Measurements from ENCODE around the gene ANKRD17. TPM values are rescaled to one million over a fixed set of nuclear protein-coding genes. Genes with fewer than 3 reads are reported as not detected.

The ANKRD17 gene
- total RNA-seq, 2 donors from 2014 or later = 44.9 to 50.5 TPM

DNA sequence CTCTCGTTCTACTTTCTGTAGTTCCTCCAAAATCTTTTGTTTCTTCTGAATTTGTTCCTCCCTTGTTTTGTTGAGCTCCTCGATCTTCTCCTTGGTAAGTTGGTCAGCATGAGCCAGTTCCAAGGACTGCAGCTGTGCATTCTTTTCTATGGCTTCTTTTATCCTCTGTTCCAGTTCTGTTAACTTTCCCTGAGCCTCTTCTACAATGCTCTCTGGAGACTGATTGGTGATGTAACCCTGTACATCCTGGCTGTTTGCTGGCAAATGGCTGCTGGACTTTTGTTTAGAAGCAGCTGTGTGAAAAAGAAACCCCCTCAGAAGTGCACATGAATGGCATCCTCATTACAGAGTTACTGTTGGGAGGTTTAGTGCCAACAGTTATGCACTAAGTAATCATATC, 118.6 kb downstream of the ANKRD17 start:
- DNase-seq (ENCODE audit: low spot score) = no peak
- intact Hi-C loops (cut with DNase I) = loop anchor here in 1 of 2 donors (10.0 kb wide), 1 partner anchor 115 kb away; the partner anchor contains the start of gene ANKRD17

DNA sequence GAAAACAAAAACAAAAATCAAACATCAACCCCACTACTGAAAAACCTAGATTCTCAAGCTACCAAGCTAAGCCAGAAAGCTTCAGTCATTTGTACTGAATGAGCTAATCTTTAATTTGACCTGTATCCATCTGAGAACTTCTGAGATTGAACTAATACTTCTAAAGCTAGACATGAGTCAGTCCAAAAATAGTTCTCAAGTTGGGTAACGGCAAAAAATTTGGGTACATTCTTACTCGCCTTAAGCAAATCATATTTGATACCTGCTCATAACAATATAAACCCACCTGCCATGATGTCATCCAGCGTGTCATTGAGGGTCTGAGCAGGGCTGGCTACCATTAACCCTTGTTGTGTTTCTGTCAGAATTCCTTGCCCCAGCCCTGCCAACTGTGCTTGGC, 119.4 kb downstream of the ANKRD17 start:
- no peak for DNase-seq (ENCODE audit: low spot score)
- intact Hi-C loops (cut with DNase I) = no loop called here

DNA sequence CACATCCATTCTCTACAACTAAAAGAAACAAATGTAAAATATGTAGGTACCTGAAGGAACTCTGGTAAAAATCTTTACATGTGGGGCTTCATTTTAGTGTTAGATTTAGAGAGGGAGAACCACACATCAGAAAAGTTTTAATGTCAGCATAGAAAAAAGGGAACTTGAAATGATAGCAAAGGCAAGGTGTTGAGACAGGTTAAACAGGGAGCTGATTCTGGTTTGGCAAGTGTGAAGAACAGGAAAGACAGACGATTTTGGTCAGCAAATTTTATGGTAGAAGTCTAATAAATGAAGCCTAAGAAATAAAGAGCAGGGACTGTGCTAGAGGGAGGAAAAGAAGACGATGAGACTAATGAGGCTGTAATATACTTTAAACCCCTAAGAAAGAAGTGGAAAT, 121.5 kb downstream of the ANKRD17 start:
- DNase-seq (ENCODE audit: low spot score) = no peak
- intact Hi-C loops (cut with DNase I) = no loop called here

DNA sequence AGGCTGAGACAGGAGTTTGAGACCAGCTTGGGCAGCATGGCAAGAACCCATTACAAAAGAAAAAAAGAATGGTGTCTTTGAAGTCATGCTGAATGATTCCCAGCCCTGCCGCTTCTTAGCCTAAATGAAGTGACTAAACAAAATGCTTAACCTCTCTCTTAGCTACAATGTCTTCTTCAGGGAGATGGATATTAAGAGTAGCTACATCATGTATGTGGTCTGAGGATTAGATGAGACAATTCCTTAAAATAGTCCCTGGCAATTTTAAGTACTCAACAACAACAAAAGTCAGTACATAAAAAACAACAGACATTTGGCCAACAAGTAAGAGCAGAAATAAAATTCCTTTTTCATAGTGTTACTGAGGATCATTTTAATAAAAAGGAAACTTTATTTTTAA, 124.8 kb downstream of the ANKRD17 start:
- intact Hi-C loops (cut with DNase I) = no loop called here
- DNase-seq (ENCODE audit: low spot score) = no peak

DNA sequence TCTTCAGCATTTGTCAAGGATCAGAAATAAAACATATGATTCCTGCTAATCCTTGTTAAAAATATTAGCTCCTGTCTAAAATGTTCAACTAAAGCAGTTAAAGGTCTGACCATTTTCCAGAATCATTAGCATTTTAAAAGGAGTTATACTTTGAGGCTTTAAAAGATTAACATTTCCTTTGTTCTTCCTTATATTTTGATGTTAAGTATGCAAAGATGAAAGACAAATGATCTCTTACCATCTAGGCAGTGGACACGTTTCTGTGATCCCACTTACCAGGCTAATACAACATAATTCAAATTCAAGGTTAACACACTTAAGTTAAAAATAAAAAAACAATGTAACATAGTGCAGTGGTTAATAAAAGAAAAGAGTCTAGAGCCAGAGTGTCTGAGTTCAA, 127.3 kb downstream of the ANKRD17 start:
- intact Hi-C loops (cut with DNase I) = no loop called here
- no peak for DNase-seq (ENCODE audit: low spot score)

DNA sequence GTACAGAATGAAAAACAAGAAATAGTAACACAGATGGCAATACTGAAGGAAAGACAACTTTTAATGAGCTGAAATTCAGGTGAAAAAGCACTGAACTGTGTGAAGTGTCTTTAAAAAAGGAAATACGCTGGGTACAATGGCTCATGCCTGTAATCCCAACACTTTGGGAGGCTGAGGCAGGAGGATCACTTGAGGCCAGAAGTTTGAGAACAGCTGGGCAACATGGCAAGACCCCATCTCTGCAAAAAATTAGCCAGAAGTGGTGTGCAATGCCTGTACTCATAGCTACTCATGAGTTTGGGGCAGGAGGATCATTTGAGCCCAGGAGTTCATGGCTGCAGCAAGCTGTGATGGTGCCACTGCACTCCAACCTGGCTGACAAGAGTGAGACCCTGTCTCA, 129.3 kb downstream of the ANKRD17 start:
- no peak for DNase-seq (ENCODE audit: low spot score)
- intact Hi-C loops (cut with DNase I) = no loop called here

DNA sequence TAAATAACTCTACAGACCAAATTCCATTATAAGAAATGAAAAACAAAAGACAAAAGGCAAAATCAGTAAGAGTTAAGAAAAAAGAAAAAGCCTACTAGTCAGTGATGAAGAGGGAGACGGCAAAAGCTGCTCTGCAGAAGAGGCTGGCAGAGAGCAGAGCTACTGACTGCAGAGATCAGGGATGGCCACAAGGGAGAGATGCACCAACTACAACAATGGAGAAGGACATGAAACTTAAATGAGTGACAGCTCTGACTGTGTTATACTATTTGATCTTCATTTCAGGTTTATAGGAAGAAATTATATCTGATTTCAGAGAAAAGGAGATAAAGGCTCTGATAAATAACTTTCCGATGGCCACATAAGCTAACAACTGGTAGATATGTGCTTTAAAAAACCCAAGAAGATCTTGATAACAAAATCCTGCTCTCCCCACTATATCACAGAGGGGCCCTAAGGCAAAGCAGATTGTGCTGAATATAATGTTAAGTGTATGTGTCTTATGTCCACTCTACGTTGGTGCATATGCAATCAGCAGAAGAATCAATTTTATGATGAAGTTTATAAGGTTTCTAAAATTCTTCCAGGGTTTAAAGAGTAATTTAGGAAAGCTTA, 130.7 kb downstream of the ANKRD17 start:
- intact Hi-C loops (cut with DNase I) = no loop called here
- DNase-seq (ENCODE audit: low spot score) = no peak

DNA sequence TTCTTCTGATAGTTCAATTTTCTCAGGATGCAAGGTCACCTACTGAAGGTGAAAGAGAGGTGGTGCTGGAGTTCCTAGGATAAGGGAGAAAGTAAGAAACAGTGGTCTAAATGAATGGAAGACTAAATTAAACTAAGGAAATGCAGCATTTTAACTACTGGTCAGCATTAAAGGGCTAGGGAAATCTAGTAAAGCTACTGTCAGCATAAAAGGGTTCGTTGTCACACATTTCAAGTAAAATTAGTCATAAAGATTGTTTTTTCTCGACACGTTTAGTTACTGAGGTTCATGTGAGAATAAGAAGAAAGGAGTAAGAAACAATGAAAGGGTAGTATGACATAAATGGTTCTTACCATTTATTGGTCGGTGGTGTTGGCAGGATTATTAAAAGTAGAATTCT, 149.1 kb downstream of the ANKRD17 start:
- intact Hi-C loops (cut with DNase I) = no loop called here
- DNase-seq (ENCODE audit: low spot score) = no peak

DNA sequence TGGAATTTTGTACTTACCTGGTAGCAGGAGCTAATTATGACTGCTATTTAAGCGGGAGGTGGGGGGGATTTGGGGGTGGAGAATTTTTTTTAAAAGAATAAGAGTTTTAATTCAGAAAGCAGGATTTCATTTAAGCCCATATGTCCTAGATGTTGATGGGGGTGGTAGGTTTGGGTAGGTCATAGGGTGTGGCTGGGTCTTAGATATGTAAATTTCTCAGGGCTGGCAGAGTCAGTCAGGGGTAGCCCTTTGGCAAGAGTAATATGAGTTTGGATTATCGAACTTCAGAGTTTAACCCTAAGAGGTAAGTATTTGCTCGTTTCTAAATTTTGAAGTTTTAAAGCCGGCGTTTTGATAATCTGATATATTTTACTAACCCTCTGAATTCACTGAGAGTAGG, 153.9 kb downstream of the ANKRD17 start:
- intact Hi-C loops (cut with DNase I) = no loop called here
- DNase-seq (ENCODE audit: low spot score) = no peak

DNA sequence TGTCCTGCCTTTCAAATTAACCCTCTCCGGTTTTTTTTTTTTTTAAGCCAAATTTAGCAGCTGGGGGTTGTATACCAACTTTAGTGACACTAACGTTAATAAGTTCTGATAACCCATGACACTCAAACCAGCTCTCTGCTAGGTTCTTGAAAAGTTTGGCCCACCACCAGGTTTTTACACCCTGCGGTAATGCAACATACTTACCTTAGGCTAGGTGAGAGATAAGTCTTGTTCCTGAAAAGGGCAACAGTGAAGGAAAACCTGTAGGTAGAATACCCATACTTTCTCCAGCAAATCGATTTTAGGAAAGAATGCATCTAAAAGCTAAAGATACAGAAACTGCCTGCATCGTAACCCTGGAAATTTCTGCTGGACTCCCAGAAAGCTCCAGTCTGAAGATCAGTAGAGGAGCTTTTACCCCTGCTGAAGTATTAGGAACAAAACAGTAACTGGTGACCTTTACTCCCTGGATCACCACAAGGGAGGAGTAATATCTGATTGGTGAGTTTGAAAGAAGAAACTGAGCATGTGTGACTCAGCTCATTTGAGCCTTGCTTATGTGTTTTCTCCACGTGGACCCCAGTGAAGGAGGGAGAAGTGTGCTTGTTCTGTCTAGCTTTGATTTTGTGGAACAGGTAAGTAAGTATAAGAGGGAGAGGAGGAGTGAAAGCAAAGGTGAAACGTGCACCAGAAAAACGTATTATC, 154.6 kb downstream of the ANKRD17 start:
- DNase-seq (ENCODE audit: low spot score) = no peak
- intact Hi-C loops (cut with DNase I) = no loop called here

DNA sequence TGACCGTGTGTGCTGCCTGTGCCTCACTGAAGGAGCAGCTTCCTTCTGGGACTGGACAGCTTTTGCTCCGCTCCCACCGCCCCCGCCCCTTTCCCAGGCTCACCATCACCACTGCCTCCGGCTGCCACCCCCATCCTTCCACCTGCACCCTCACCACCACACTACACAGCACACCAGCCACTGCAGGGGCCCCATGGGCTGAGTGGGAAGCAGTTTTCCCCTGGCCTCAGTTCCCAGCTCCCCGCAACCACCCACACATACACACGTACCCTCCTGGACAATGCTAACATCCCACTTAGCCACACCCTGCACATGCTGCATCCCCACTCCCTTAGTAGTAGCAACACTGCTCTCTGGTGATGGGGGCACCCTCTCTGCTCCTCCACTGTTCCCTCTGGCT, 159.5 kb downstream of the ANKRD17 start:
- DNase-seq (ENCODE audit: low spot score) = no peak
- intact Hi-C loops (cut with DNase I) = loop anchor here in 1 of 2 donors (5.0 kb wide), 1 partner anchor 1353 kb away; no protein-coding TSS in a partner anchor

DNA sequence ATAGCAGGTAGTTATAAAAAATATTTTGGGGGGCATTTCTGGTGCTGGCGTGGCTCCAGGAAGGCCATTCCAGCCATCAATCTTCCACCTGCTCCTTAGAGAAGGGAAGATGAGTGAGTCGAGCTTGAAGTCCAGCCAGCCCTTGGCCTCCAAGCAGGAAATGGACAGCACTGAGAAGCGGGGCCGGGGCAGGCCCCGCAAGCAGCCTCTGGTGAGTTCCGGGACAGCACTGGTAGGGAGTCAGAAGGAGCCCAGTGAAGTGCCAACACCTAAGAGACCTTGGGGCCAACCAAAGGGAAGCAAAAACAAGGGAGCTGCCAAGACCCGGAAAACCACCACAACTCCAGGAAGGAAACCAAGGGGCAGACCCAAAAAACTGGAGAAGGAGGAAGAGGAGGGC, 159.9 kb downstream of the ANKRD17 start:
- intact Hi-C loops (cut with DNase I) = loop anchor here in 1 of 2 donors (5.0 kb wide), 1 partner anchor 1354 kb away; no protein-coding TSS in a partner anchor
- no peak for DNase-seq (ENCODE audit: low spot score)

DNA sequence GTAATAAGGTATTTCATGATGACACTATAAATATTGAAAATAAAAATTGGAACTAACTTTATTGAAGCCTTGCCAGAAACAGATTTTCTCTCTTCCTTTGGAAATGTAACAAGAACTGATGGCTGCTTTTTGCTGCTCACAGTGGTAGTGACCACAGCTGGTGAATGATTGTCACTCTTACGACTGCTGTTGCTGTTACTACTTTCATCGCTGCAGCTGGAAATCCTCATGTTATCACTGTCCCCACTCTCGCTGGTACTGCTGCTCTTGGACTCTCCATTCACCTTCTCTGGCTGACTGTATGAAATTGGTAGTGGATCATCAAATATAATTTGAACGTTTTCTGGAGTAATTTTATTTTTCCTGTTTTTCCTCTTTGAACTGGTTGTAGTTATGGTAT, 160.6 kb downstream of the ANKRD17 start:
- intact Hi-C loops (cut with DNase I) = loop anchor here in 1 of 2 donors (5.0 kb wide), 1 partner anchor 1354 kb away; no protein-coding TSS in a partner anchor
- no peak for DNase-seq (ENCODE audit: low spot score)

DNA sequence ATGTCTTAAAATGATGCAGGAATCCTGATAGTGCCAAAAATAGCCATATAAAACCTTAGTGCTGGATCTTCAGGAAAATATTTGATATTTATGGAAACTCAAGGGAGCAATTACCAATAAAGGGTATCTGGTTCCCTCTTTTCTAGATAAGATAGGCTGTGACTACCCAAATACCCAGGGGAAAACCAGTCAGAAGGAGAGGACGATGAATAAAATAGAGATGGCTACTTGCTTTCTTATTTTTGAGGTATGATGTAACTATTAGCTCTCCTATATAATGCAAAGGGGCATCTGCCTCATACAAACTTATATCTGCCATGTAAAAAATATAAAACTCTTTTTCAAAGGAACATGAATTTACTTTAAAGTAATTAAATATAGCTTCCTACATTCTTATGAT, 165.7 kb downstream of the ANKRD17 start:
- intact Hi-C loops (cut with DNase I) = no loop called here
- no peak for DNase-seq (ENCODE audit: low spot score)

DNA sequence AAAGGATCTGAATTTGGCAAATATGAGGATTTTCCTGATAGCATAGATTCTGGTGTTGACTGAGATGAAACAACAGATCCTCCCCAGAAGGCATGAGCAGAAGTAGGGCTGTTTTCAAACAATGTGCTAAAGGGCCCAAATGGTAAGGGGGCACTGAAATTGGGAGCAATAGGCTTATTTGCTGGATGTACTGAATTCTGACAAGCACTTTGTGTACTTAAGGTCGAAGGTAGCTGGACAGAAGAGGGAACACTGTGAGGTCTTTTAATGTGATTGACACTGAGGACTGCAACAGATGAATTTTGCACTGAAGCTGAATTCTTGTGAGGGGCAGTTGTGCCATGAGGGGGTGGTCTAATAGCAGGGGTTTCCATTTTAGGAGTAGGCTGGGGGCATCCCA, 167.9 kb downstream of the ANKRD17 start:
- no peak for DNase-seq (ENCODE audit: low spot score)
- intact Hi-C loops (cut with DNase I) = no loop called here

DNA sequence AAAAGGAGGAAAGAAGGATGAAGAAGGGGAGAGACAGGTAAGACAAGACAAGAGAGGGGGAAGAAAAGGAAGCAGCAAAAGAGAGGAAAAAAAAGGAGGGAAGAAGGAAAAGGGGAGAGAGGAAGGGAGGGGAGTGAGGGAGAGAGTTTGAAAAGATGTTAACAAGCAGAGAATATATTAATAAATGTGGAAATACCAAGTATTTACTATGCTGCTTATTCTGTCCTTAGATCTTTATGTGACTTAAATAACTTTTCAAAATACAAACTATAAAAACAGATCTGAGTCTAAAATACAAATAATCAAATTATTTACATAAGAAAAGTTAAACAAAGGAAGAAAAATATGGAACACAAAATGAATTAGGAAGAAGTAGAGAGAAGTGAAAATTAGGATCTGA, 170.7 kb downstream of the ANKRD17 start:
- DNase-seq (ENCODE audit: low spot score) = no peak
- intact Hi-C loops (cut with DNase I) = no loop called here

DNA sequence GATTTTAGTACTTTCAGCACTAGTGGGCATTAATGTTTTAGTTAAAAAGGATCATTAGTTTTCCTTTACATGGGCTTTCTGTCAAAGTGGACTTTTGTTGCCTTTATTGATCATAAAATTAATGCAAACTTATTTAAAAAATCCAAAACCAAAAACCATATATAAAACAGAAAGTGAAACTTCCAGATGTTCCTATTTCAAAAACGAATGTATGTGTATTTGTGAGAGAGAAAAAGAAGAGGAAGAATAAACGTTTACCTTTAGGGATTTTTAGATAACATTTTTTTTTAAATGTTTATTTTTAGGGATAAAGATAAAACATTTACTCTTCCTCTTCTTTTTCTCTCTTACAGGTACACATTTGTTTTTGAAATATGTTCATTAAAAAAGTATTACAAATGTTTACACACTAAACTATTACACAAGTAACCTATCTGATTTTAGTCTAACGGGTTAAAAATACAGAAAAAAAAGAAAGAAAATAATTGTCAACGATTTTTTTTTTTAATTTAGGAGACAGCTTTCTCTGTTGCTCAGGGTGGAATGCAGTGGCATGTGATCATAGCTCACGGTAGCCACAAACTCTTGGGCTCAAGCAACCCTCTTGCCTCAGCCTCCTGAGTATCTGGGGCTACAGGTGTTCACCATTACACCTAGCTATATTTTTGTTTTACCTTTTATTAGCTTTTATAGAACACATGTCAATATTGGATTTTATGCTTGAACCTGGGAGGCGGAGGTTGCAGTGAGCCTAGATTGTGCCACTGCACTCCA, 172.3 kb downstream of the ANKRD17 start:
- intact Hi-C loops (cut with DNase I) = no loop called here
- DNase-seq (ENCODE audit: low spot score) = no peak

DNA sequence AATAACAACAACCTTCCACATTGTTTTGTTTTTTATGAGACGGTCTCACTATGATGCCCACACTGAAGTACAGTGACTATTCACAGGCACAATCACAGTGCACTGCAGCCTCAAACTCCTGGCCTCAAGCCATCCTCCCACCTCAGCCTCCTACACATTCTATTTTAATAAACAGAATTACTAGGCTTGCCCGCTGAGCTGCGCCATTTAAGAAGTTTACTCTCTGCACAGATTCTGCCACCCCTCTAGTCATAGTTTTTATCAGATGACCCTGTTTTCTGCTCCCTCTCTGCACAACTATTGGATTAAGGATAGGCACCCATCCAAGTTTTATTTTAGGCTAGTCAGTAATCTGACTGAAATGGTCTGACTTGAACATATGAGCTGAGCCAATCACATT, 177.8 kb downstream of the ANKRD17 start:
- intact Hi-C loops (cut with DNase I) = no loop called here
- no peak for DNase-seq (ENCODE audit: low spot score)

DNA sequence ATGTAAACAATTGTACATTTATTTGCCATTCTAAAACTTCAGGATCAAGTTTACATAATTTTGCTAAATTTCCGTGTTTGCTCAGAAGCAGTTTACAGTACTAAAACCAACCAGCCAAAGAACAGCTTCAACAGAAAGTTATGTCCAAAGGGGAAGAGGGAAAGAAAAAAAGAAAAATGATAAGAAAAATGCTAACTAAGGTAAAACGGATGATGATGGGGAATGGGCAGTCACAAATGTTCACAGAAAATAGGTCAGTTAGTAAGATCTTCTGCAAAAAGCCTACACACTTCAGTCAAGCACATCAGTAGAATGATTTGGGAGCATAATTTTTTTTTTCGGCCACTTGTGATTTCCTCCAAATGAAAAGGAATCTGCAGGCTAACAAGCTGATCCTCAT, 182.8 kb downstream of the ANKRD17 start:
- DNase-seq (ENCODE audit: low spot score) = no peak
- intact Hi-C loops (cut with DNase I) = no loop called here

DNA sequence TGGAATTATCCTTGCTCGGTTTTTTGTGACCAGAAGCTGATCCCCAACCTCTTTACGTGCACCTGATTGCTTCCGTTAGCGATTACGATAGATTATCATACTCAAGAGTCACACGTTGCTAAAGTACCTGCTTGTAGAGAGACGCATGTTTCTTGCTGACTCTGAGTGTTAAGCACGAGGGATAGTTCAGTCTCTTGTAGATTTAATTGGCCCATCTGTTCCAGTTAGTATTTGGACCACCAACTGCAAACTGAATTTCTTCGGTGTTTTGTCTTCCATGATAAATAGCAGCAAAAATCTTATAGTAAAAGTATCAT, 188.6 kb downstream of the ANKRD17 start:
- intact Hi-C loops (cut with DNase I) = no loop called here

More for the DNA sequence above, 188.6 kb downstream of the ANKRD17 start:
- no peak for DNase-seq (ENCODE audit: low spot score)

Data from posterior vena cava (tissue), 2 donors.